RCC 7860 (cell line): ENCODE measurements around the gene TOPBP1.
"Not testable (repeated sequence)": the region's sequence is repeated elsewhere in the genome, so short reads cannot be mapped to it uniquely, and the experiment has no call there.

ENCODE experiments used
- DNase-seq: peaks from one replicate; pipeline ENCODE4 v3.0.0-alpha.2; 2015; ENCODE audit warnings: low spot score
- FAIRE-seq: peaks from 2 replicates; lab custom pipeline; 2012; peaks lifted over from hg19 to GRCh38; lab: Jason Lieb, UNC

The TOPBP1 gene

DNA sequence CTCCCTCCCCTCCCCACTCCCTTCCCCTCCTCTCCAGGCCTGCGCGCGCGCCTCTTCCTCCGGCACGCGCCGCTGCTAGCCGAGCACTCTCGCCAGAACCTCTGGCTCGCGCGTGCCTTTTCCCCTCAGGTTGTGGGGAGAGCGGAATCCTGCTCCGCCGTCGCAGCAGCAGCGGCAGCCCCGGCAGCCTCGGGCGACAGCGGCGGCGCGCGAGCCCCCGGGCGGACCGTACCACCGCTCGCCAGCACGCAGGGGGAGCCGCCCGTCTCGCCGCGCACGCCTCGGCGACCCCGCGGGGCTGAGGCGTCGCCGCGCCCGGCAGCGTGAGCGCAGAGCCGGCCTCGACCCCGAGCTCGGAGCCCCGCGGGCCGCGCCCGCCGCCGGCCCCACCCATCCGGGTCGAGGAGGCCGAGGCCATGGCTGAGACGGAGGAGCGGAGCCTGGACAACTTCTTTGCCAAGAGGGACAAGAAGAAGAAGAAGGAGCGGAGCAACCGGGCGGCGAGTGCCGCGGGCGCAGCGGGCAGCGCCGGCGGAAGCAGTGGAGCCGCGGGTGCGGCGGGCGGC is 88.0 kb downstream of the TOPBP1 start, which contains the start of gene CDV3:
CDV3 (plus strand) TSS at position 58 of the 566 bp plus-strand sequence; CDS start at position 417, 359 bp downstream.
- DNase-seq (no peak), FAIRE-seq (no peak)

- FAIRE-seq (peak; percentile 95), DNase-seq (peak; percentile 100)
These were observed 88.6 kb downstream of the TOPBP1 start for GRCh38 chr3:133573054-133573628.

- no peak for FAIRE-seq
- DNase-seq: peak; percentile 54
These were observed 89.3 kb downstream of the TOPBP1 start for GRCh38 chr3:133572158-133573053.

GRCh38 chr3:133570937-133571320 is 90.8 kb downstream of the TOPBP1 start:
- DNase-seq: peak; percentile 86
- peak; percentile 89 for FAIRE-seq

DNA sequence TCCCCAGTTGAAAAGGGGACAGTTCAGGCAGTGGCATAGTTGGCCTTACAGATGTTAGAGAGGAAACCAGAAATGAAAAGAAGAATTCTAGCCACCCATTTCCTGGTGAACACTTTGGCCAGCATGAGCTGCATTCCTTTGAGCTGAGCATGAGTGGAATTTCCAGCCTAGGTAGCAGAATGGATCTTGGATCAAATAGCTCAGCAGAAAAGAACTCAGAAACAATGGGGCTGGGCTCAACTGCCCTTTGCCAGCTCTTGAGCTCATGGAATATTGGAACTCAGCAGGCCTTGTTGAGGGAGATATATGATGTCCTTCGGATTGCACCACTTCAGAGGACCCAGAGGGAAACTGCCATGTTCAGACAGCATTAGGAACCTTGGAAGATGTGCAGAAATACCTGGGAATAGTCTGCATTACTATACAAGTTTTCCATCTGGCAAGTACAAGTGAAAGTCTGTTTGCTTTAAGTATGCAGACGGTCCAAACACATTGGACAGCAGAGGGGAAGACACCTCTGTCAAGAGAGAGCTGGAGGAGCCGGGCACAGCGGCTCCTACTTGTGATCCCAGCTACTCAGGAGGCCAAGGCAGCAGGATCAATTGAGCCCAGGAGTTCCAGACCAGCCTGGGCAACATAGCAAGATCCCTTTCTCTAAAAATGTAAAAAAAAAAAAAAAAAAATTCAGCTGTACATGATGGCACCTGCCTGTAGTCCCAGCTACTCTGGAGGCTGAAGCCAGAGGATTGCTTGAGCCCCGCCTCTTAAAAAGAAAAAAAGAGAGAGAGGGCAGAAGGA is 91.4 kb downstream of the TOPBP1 start:
- FAIRE-seq (peak; percentile 87), DNase-seq (peak; percentile 91)

DNA sequence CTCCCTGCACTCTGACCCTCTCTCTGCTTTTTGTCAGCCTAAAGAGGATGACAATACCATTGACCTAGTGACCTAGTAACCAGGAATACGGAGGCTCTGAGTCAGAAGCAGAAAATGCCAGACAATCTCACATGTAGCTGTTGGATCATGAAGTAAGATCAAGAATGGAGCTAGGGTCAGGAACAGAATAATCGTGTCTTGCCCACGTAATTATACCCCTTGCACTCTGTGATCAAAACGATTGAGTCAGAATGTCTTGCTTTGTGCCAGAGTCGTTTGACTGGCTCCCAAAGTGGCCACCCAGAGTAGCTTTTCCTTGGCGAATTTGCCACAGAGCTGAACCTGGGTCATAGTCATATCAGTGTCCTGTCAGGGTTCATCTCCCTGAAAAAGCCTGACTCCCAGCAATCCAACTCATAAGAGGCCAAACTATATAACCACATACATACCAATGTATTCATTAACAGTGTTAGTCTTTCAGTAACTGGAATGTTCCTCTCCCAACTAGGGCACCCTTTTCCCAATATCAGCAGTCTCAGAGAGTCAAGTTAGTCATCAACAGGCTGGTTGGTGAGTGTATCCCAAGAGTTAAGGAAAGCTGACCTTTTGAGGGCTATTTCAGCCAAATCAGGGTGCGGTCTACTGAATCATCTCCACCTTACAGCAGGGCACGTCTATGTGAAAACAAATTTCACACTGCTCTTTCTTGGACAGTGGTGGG is 93.3 kb downstream of the TOPBP1 start:
- peak; percentile 100 for DNase-seq
- FAIRE-seq: peak; percentile 99

DNA sequence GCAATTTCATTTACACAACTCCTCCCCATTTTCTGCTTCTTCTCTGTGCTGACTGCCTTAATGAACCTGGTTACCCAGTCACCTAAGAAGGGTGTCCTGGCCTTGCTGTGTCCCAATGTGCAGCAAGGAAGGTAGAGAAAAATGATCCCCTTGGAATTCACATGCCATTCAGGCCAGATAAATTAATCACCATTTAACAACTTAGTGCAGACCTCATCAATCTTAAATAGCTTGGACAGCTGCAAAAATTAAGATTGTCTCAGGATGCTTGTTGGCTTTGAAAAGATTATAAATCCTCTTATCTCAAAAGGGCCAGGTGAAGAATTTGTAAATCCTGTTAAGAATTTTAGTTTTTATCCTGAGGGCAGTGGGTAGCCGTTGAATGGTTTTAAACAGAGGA is 97.9 kb downstream of the TOPBP1 start:
- FAIRE-seq (no peak), DNase-seq (no peak)

DNA sequence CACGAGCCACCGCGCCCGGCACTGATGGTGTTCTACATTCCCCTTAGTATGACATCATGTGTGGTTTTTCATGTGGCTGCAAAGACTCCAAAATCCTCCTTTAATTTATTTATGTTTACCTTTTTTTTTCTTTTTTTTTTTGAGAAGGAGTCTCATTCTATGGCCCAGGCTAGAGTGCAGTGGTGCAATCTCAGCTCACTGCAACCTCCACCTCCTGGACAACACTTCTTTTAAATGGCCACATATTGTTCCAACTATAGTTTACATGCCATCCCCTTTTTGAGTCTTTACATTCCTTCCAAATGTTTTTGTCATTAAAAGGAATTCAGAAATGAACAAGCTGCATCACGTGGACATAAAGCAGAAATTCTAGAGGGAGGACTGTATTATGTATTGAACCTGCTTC is 98.6 kb downstream of the TOPBP1 start:
- FAIRE-seq: no peak
- no peak for DNase-seq

DNA sequence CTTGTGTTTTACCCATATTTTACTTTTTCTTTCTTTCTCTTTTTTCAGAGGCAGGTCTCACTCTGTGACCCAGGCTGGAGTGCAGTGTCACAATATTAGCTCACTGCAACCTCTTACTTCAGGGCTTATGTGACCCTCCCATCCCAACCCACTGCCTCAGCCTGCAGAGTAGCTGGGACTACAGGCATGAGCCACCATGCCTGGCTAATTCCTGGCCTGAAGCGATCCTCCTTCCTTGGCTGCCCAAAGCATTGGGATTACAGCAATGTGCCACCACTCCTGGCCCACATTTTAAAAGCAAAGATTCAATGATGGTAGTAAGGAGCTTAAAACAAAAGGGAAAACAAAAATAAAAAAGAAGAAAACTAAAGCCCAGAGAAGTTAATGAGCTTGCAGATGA is 99.4 kb downstream of the TOPBP1 start:
- DNase-seq (no peak), FAIRE-seq (no peak)

DNA sequence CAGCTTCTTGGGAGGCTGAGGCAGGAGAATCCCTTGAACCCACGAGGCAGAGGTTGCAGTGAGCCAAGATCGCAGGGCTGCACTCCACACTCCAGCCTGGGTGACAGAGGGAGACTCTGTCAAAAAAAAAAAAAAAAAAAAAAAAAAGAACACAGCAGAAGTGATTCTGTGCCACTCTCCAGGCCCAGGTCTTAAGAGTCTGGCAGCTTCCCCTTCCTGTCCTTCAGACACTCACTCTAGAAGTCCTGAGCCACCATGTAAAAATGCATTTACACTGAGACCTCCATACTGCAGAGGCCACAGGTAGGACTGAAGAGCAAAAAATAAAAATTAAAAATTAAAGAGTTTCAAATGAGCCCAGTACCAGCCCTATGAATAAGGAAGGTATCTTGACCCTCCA is 100.1 kb downstream of the TOPBP1 start:
- no peak for DNase-seq

GRCh38 chr3:133551589-133551988 is 110.2 kb downstream of the TOPBP1 start:
- not testable (repeated sequence) for DNase-seq, FAIRE-seq

More for the DNA sequence above, 100.1 kb downstream of the TOPBP1 start:
- FAIRE-seq: no peak
